HepG2 (cell line): ENCODE measurements around the gene SYT7. TPM values are rescaled to one million over a fixed set of nuclear protein-coding genes. Genes with fewer than 3 reads are reported as not detected.

ENCODE experiments used
- CBX2 ChIP-seq, 2 experiments: fragments of 200-600 bp in 1 of 2; sonication (generic); formaldehyde crosslinking in 1 of 2; IDR thresholded peaks; 2 replicates each; pipeline versions ENCODE4 v1.7.0 to v1.8.1; 2018 to 2022; ENCODE audit warnings: low read depth in 2 of 2, low read length in 1 of 2, mild to moderate bottlenecking in 1 of 2, missing genetic modification reagents in 1 of 2
- CSRNP1 ChIP-seq: sonication (generic); formaldehyde crosslinking; IDR thresholded peaks from 2 replicates; pipeline ENCODE4 v1.8.1; 2023; ENCODE audit warnings: mild to moderate bottlenecking, missing genetic modification reagents
- FOXJ3 ChIP-seq: sonication (generic); formaldehyde crosslinking; IDR thresholded peaks from 2 replicates; pipeline ENCODE4 v1.4.0; 2020; ENCODE audit warnings: missing genetic modification reagents, mild to moderate bottlenecking, borderline replicate concordance
- FOXK2 ChIP-seq: fragments of 450-650 bp; IDR thresholded peaks from 2 replicates; pipeline ENCODE4 v1.6.1; 2016
- HMG20A ChIP-seq: IDR thresholded peaks from 2 replicates; pipeline ENCODE4 v1.6.1; 2016; ENCODE audit warnings: borderline replicate concordance
- HNRNPH1 ChIP-seq: fragments of 200-400 bp; formaldehyde crosslinking; optimal IDR thresholded peaks from 2 replicates; pipeline ENCODE3; 2017; ENCODE audit warnings: mild to moderate bottlenecking, low read depth, low read length
- JARID2 ChIP-seq: sonication (generic); formaldehyde crosslinking; IDR thresholded peaks from 2 replicates; pipeline ENCODE4 v1.8.1; 2023; ENCODE audit warnings: missing genetic modification reagents, inconsistent platforms; ENCODE audit not compliant: insufficient replicate concordance
- JUN ChIP-seq: sonication (generic); formaldehyde crosslinking; IDR thresholded peaks from 2 replicates; pipeline ENCODE4 v1.4.0; 2020; ENCODE audit warnings: mild to moderate bottlenecking, missing genetic modification reagents
- KDM5A ChIP-seq: fragments of 200-600 bp; sonication (generic); IDR thresholded peaks from 2 replicates; pipeline ENCODE4 v1.7.0; 2018; ENCODE audit warnings: antibody characterized with exemption, mild to moderate bottlenecking, low read length, borderline replicate concordance
- MAFG ChIP-seq: sonication (generic); formaldehyde crosslinking; IDR thresholded peaks from 2 replicates; pipeline ENCODE4 v1.5.1; 2020; ENCODE audit warnings: mild to moderate bottlenecking, missing genetic modification reagents
- MEF2D ChIP-seq: sonication (generic); formaldehyde crosslinking; IDR thresholded peaks from 2 replicates; pipeline ENCODE4 v1.5.1; 2020; ENCODE audit warnings: mild to moderate bottlenecking, missing genetic modification reagents
- NFYB ChIP-seq: sonication (generic); formaldehyde crosslinking; IDR thresholded peaks from 2 replicates; pipeline ENCODE4 v1.4.0; 2020; ENCODE audit warnings: missing genetic modification reagents
- RBFOX2 ChIP-seq: fragments of 200-400 bp; formaldehyde crosslinking; IDR thresholded peaks from 2 replicates; pipeline ENCODE4 v1.6.1; 2017; ENCODE audit warnings: low read depth, mild to moderate bottlenecking, low read length
- RBM22 ChIP-seq: fragments of 200-400 bp; formaldehyde crosslinking; optimal IDR thresholded peaks from 2 replicates; pipeline ENCODE3; 2017; ENCODE audit warnings: mild to moderate bottlenecking, low read length, moderate library complexity
- SAFB2 ChIP-seq: sonication (generic); formaldehyde crosslinking; IDR thresholded peaks from 2 replicates; pipeline ENCODE4 v1.5.1; 2020; ENCODE audit warnings: missing genetic modification reagents, low read depth, mild to moderate bottlenecking, borderline replicate concordance
- SIX4 ChIP-seq: sonication (generic); formaldehyde crosslinking; IDR thresholded peaks from 2 replicates; pipeline ENCODE4 v1.4.0; 2020; ENCODE audit warnings: missing genetic modification reagents
- TBP ChIP-seq: sonication (generic); formaldehyde crosslinking; IDR thresholded peaks from 2 replicates; pipeline ENCODE4 v1.5.0; 2020; ENCODE audit warnings: missing genetic modification reagents
- THAP8 ChIP-seq: sonication (generic); formaldehyde crosslinking; IDR thresholded peaks from 2 replicates; pipeline ENCODE4 v1.5.1; 2020; ENCODE audit warnings: missing genetic modification reagents, mild to moderate bottlenecking, borderline replicate concordance
- TRIM24 ChIP-seq: sonication (generic); formaldehyde crosslinking; IDR thresholded peaks from 2 replicates; pipeline ENCODE4 v1.8.0; 2022; ENCODE audit warnings: mild to moderate bottlenecking, missing genetic modification reagents
- ZBTB25 ChIP-seq: IDR thresholded peaks from 2 replicates; pipeline ENCODE4 v1.6.1; 2018; ENCODE audit warnings: missing genetic modification reagents
- ZNF207 ChIP-seq: fragments of 450-650 bp; IDR thresholded peaks from 2 replicates; pipeline ENCODE4 v1.6.1; 2016; ENCODE audit warnings: antibody characterized with exemption, borderline replicate concordance
- ZNF24 ChIP-seq: fragments of 450-650 bp; IDR thresholded peaks from 2 replicates; pipeline ENCODE4 v1.6.1; 2017; ENCODE audit warnings: antibody characterized with exemption, mild to moderate bottlenecking
- ZNF383 ChIP-seq: sonication (generic); formaldehyde crosslinking; IDR thresholded peaks from 2 replicates; pipeline ENCODE4 v1.4.0; 2020; ENCODE audit warnings: missing genetic modification reagents, mild to moderate bottlenecking, borderline replicate concordance
- ZNF543 ChIP-seq: sonication (generic); formaldehyde crosslinking; IDR thresholded peaks from 2 replicates; pipeline ENCODE4 v1.4.0; 2020; ENCODE audit warnings: mild to moderate bottlenecking, missing genetic modification reagents
- ZNF550 ChIP-seq: sonication (generic); formaldehyde crosslinking; IDR thresholded peaks from 2 replicates; pipeline ENCODE4 v1.4.0; 2020; ENCODE audit warnings: mild to moderate bottlenecking, missing genetic modification reagents, borderline replicate concordance
- ZNF572 ChIP-seq: sonication (generic); formaldehyde crosslinking; IDR thresholded peaks from 2 replicates; pipeline ENCODE4 v1.5.1; 2020; ENCODE audit warnings: mild to moderate bottlenecking, missing genetic modification reagents
- ZNF615 ChIP-seq: sonication (generic); formaldehyde crosslinking; IDR thresholded peaks from 2 replicates; pipeline ENCODE4 v1.5.0; 2020; ENCODE audit warnings: mild to moderate bottlenecking, missing genetic modification reagents, borderline replicate concordance
- ZNF674 ChIP-seq: sonication (generic); formaldehyde crosslinking; IDR thresholded peaks from 2 replicates; pipeline ENCODE4 v1.5.0; 2020; ENCODE audit warnings: low read depth, mild to moderate bottlenecking, missing genetic modification reagents
- ZNF720 ChIP-seq: sonication (generic); formaldehyde crosslinking; IDR thresholded peaks from 2 replicates; pipeline ENCODE4 v1.4.0; 2020; ENCODE audit warnings: missing genetic modification reagents
- polyA plus RNA-seq, 8 experiments: library from polyadenylated mRNA; depleted of rRNA in 3 of 8; stranded (reverse) in 7 of 8; unstranded in 1 of 8; fragments of >200 nt; fragmentation: Illumina TruSeq in 4 of 8; extraction: Trizol in 4 of 8; gene quantifications; 2 replicates each; pipeline versions ENCODE4 v1.2.1 to v1.2.3, GENCODE V29; 2011 to 2016; ENCODE audit warnings: low read depth in 4 of 8, missing spikeins in 1 of 8, mixed read lengths in 1 of 8; ENCODE audit not compliant: insufficient read depth in 1 of 8
- total RNA-seq, 5 experiments: library from RNA; depleted of rRNA; stranded (reverse); fragments of >200 nt; fragmentation: Illumina TruSeq; extraction: Trizol; gene quantifications; 2 replicates each; pipeline ENCODE4 v1.2.3, GENCODE V29; 2016; ENCODE audit warnings: low read depth in 1 of 5

SYT7 gene
- total and polyA plus RNA-seq, 2 of the 13 experiments (the other 11 are each of a cell fraction or from before 2014, with no cell fraction given) = 1.4 to 4.4 TPM

GRCh38 chr11:61581030-61581928, at the start of gene SYT7 (continued):
- TF ChIP-seq CSRNP1 (CRISPR knock-in tag) = 0 out of 2 replicates have a peak, but pooled peaks have one; percentile 33
- no peak for TF ChIP-seq ZNF674 (CRISPR knock-in tag)
- TF ChIP-seq TRIM24 (CRISPR knock-in tag) = no peak
- no peak for TF ChIP-seq ZNF572
- TF ChIP-seq ZNF543 (CRISPR knock-in tag) = no peak
- peak; percentile 76; the same call in 1 of the 2 replicates for TF ChIP-seq ZBTB25 (CRISPR knock-in tag)
- TF ChIP-seq HNRNPH1 = no peak
- no peak for TF ChIP-seq ZNF550 (CRISPR knock-in tag)
- TF ChIP-seq FOXK2 = no peak
- no peak for TF ChIP-seq FOXJ3 (CRISPR knock-in tag)
- no peak for TF ChIP-seq RBM22
- no peak for TF ChIP-seq RBFOX2
- no peak for TF ChIP-seq ZNF383 (CRISPR knock-in tag)
- TF ChIP-seq JARID2 (CRISPR knock-in tag) = no peak
- no peak for TF ChIP-seq THAP8 (CRISPR knock-in tag)
- 0 out of 2 replicates have a peak, but pooled peaks have one; percentile 17 for TF ChIP-seq MAFG (CRISPR knock-in tag)
- TF ChIP-seq TBP (CRISPR knock-in tag) = no peak
- no peak for TF ChIP-seq ZNF615
- no peak for TF ChIP-seq KDM5A
- no peak; the same call in 1 of the 2 replicates for TF ChIP-seq NFYB (CRISPR knock-in tag)
- no peak for TF ChIP-seq ZNF24
- no peak for TF ChIP-seq SAFB2 (CRISPR knock-in tag)
- no peak for TF ChIP-seq CBX2 (IDR thresholded peaks at IDR 0.05; ENCODE audit: low read depth, low read length)
- no peak for TF ChIP-seq CBX2 (CRISPR knock-in tag; IDR thresholded peaks at IDR 0.05; ENCODE audit: low read depth)
- no peak for TF ChIP-seq ZNF720 (CRISPR knock-in tag)
- no peak for TF ChIP-seq MEF2D (CRISPR knock-in tag)
- no peak for TF ChIP-seq ZNF207
- no peak for TF ChIP-seq SIX4 (CRISPR knock-in tag)
- no peak for TF ChIP-seq JUN (CRISPR knock-in tag)
- TF ChIP-seq HMG20A (CRISPR knock-in tag) = no peak
